Ishikawa (cell line): ENCODE data around the gene KLK15.

ENCODE experiments used
- EP300 ChIP-seq: IDR thresholded peaks from 2 replicates; pipeline ENCODE4 v1.6.1; 2012; ENCODE audit warnings: borderline replicate concordance
- MAX ChIP-seq: IDR thresholded peaks from 2 replicates; pipeline ENCODE4 v1.6.1; 2012
- TF ChIP-seq, protein P1 (sequence below): IDR thresholded peaks from 2 replicates; pipeline ENCODE4 v1.6.1; 2012; ENCODE audit warnings: low read depth, mild to moderate bottlenecking

DNA sequence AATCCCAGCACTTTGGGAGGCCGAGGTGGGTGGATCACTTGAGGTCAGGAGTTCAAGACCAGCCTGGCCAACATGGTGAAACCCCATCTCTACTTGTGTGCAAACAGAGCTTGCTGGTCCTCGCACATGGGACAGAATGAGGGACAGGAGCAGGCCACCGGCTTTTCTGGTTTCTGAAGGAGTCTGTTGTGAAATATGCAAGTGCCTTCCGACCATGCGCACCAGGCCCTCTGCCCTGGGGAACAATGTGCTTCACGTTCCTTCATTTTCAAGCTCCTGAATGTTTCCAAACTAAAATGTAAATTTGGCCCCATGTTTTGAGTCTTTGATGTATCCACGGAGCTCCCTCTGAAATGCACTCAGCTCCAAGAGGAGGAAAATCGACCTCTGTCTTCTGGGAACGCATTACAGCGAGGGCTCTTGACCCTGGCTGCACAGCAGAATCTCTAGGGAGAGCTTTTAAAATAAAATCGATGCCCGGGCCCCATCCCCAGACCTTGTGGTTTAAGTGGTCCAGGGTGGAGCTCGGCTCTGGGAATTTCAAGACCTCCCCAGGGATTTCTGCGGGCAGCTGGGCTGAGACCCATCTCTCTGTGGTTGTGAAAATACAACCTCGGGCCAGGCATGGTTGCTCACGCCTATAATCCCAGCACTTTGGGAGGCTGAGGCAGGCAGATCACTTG is 52.5 kb downstream of the KLK15 start:
- TF ChIP-seq EP300 = no peak
- no peak for TF ChIP-seq MAX
- TF ChIP-seq, protein P1, sequence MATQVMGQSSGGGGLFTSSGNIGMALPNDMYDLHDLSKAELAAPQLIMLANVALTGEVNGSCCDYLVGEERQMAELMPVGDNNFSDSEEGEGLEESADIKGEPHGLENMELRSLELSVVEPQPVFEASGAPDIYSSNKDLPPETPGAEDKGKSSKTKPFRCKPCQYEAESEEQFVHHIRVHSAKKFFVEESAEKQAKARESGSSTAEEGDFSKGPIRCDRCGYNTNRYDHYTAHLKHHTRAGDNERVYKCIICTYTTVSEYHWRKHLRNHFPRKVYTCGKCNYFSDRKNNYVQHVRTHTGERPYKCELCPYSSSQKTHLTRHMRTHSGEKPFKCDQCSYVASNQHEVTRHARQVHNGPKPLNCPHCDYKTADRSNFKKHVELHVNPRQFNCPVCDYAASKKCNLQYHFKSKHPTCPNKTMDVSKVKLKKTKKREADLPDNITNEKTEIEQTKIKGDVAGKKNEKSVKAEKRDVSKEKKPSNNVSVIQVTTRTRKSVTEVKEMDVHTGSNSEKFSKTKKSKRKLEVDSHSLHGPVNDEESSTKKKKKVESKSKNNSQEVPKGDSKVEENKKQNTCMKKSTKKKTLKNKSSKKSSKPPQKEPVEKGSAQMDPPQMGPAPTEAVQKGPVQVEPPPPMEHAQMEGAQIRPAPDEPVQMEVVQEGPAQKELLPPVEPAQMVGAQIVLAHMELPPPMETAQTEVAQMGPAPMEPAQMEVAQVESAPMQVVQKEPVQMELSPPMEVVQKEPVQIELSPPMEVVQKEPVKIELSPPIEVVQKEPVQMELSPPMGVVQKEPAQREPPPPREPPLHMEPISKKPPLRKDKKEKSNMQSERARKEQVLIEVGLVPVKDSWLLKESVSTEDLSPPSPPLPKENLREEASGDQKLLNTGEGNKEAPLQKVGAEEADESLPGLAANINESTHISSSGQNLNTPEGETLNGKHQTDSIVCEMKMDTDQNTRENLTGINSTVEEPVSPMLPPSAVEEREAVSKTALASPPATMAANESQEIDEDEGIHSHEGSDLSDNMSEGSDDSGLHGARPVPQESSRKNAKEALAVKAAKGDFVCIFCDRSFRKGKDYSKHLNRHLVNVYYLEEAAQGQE = no peak
